ENCODE data around the gene PTPN3. TPM values are rescaled to one million over a fixed set of nuclear protein-coding genes. Genes with fewer than 3 reads are reported as not detected.

Gene PTPN3
- total RNA-seq, 1 donor = under 0.01 TPM

GRCh38 chr9:109417585-109418544, 80.2 kb downstream of the PTPN3 start:
- H3K27me3 ChIP-seq (ENCODE audit: insufficient read depth, low read length) = peaks cover 3% of the 10 kb centered on the region
- H3K4me3 ChIP-seq (ENCODE audit: low read length) = no peak overlapping the region

GRCh38 chr9:109417054-109417453, 81.1 kb downstream of the PTPN3 start:
- Histone ChIP-seq H3K9me3 (ENCODE audit: low read depth, low read length) (no peaks in the 10 kb centered on the region), H3K4me1 (ENCODE audit: insufficient read depth, low read length) (no peaks in the 10 kb centered on the region), H3K4me3 (ENCODE audit: low read length) (no peak overlapping the region), H3K27me3 (ENCODE audit: insufficient read depth, low read length) (peaks cover 3% of the 10 kb centered on the region)

More at GRCh38 chr9:109417585-109418544, 80.2 kb downstream of the PTPN3 start:
- Histone ChIP-seq H3K9me3 (ENCODE audit: low read depth, low read length) (no peaks in the 10 kb centered on the region), H3K4me1 (ENCODE audit: insufficient read depth, low read length) (no peaks in the 10 kb centered on the region)

GRCh38 chr9:109416135-109416706, 81.9 kb downstream of the PTPN3 start:
- no peak overlapping the region for H3K4me3 ChIP-seq (ENCODE audit: low read length)
- no peaks in the 10 kb centered on the region for H3K9me3 ChIP-seq (ENCODE audit: low read depth, low read length)
- peaks cover 3% of the 10 kb centered on the region for H3K27me3 ChIP-seq (ENCODE audit: insufficient read depth, low read length)
- no peaks in the 10 kb centered on the region for H3K4me1 ChIP-seq (ENCODE audit: insufficient read depth, low read length)

- Histone ChIP-seq H3K27me3 (ENCODE audit: insufficient read depth, low read length) (peaks cover 3% of the 10 kb centered on the region), H3K9me3 (ENCODE audit: low read depth, low read length) (no peaks in the 10 kb centered on the region), H3K4me3 (ENCODE audit: low read length) (no peak overlapping the region), H3K4me1 (ENCODE audit: insufficient read depth, low read length) (no peaks in the 10 kb centered on the region)
Measured at GRCh38 chr9:109414125-109414785, 83.9 kb downstream of the PTPN3 start.

- no peaks in the 10 kb centered on the region for H3K4me1 ChIP-seq (ENCODE audit: insufficient read depth, low read length)
- no peaks in the 10 kb centered on the region for H3K27me3 ChIP-seq (ENCODE audit: insufficient read depth, low read length)
- H3K4me3 ChIP-seq (ENCODE audit: low read length) = no peak overlapping the region
- H3K9me3 ChIP-seq (ENCODE audit: low read depth, low read length) = no peaks in the 10 kb centered on the region
Measured at GRCh38 chr9:109411798-109412352, 86.2 kb downstream of the PTPN3 start.

GRCh38 chr9:109411069-109411761, 86.9 kb downstream of the PTPN3 start:
- Histone ChIP-seq H3K27me3 (ENCODE audit: insufficient read depth, low read length) (no peaks in the 10 kb centered on the region), H3K9me3 (ENCODE audit: low read depth, low read length) (no peaks in the 10 kb centered on the region), H3K4me3 (ENCODE audit: low read length) (no peak overlapping the region), H3K4me1 (ENCODE audit: insufficient read depth, low read length) (no peaks in the 10 kb centered on the region)

GRCh38 chr9:109409773-109410397, 88.2 kb downstream of the PTPN3 start:
- no peaks in the 10 kb centered on the region for H3K4me1 ChIP-seq (ENCODE audit: insufficient read depth, low read length)
- H3K27me3 ChIP-seq (ENCODE audit: insufficient read depth, low read length) = no peaks in the 10 kb centered on the region
- H3K9me3 ChIP-seq (ENCODE audit: low read depth, low read length) = no peaks in the 10 kb centered on the region

GRCh38 chr9:109408759-109409462, 89.2 kb downstream of the PTPN3 start:
- Histone ChIP-seq H3K4me1 (ENCODE audit: insufficient read depth, low read length) (no peaks in the 10 kb centered on the region), H3K4me3 (ENCODE audit: low read length) (no peak overlapping the region), H3K9me3 (ENCODE audit: low read depth, low read length) (no peaks in the 10 kb centered on the region), H3K27me3 (ENCODE audit: insufficient read depth, low read length) (no peaks in the 10 kb centered on the region)

More at GRCh38 chr9:109409773-109410397, 88.2 kb downstream of the PTPN3 start:
- H3K4me3 ChIP-seq (ENCODE audit: low read length) = no peak overlapping the region

- Histone ChIP-seq H3K4me1 (ENCODE audit: insufficient read depth, low read length) (no peaks in the 10 kb centered on the region), H3K9me3 (ENCODE audit: low read depth, low read length) (no peaks in the 10 kb centered on the region), H3K27me3 (ENCODE audit: insufficient read depth, low read length) (peaks cover 3% of the 10 kb centered on the region), H3K4me3 (ENCODE audit: low read length) (no peak overlapping the region)
Measured at GRCh38 chr9:109403766-109404320, 94.3 kb downstream of the PTPN3 start.

GRCh38 chr9:109403116-109403515, 95.0 kb downstream of the PTPN3 start:
- Histone ChIP-seq H3K4me1 (ENCODE audit: insufficient read depth, low read length) (no peaks in the 10 kb centered on the region), H3K9me3 (ENCODE audit: low read depth, low read length) (no peaks in the 10 kb centered on the region), H3K4me3 (ENCODE audit: low read length) (no peak overlapping the region), H3K27me3 (ENCODE audit: insufficient read depth, low read length) (peaks cover 3% of the 10 kb centered on the region)

- Histone ChIP-seq H3K4me3 (ENCODE audit: low read length) (no peak overlapping the region), H3K4me1 (ENCODE audit: insufficient read depth, low read length) (no peaks in the 10 kb centered on the region), H3K27me3 (ENCODE audit: insufficient read depth, low read length) (peaks cover 3% of the 10 kb centered on the region), H3K9me3 (ENCODE audit: low read depth, low read length) (no peaks in the 10 kb centered on the region)
Measured at GRCh38 chr9:109401990-109402318, 96.2 kb downstream of the PTPN3 start.

GRCh38 chr9:109401169-109401989, 96.7 kb downstream of the PTPN3 start:
- no peaks in the 10 kb centered on the region for H3K9me3 ChIP-seq (ENCODE audit: low read depth, low read length)
- no peaks in the 10 kb centered on the region for H3K4me1 ChIP-seq (ENCODE audit: insufficient read depth, low read length)
- peaks cover 3% of the 10 kb centered on the region for H3K27me3 ChIP-seq (ENCODE audit: insufficient read depth, low read length)
- no peak overlapping the region for H3K4me3 ChIP-seq (ENCODE audit: low read length)

- Histone ChIP-seq H3K9me3 (ENCODE audit: low read depth, low read length) (no peaks in the 10 kb centered on the region), H3K4me3 (ENCODE audit: low read length) (no peak overlapping the region), H3K4me1 (ENCODE audit: insufficient read depth, low read length) (no peaks in the 10 kb centered on the region)
Measured at GRCh38 chr9:109399258-109399767, 98.8 kb downstream of the PTPN3 start.

More at GRCh38 chr9:109399258-109399767, 98.8 kb downstream of the PTPN3 start:
- peaks cover 5% of the 10 kb centered on the region for H3K27me3 ChIP-seq (ENCODE audit: insufficient read depth, low read length)
